Mammary epithelial cell (primary cell): Measurements from ENCODE around the gene ETNK2.

Source experiments
- EZH2 ChIP-seq: IDR thresholded peaks from 2 replicates; pipeline ENCODE4 v1.6.1; 2012; ENCODE audit warnings: low read length, inconsistent platforms, borderline replicate concordance
- TF ChIP-seq, protein P1 (sequence below), 2 donors: IDR thresholded peaks in 1 of 2; conservative IDR thresholded peaks in 1 of 2; 2 replicates each; pipeline ENCODE4 v1.5.1; 2011 to 2012; ENCODE audit warnings: inconsistent platforms in 2 of 2, low read length in 2 of 2, mild to moderate bottlenecking in 2 of 2, control low read depth in 1 of 2, low read depth in 1 of 2; ENCODE audit not compliant: insufficient read depth in 1 of 2; ENCODE audit errors: extremely low read depth in 1 of 2

DNA sequence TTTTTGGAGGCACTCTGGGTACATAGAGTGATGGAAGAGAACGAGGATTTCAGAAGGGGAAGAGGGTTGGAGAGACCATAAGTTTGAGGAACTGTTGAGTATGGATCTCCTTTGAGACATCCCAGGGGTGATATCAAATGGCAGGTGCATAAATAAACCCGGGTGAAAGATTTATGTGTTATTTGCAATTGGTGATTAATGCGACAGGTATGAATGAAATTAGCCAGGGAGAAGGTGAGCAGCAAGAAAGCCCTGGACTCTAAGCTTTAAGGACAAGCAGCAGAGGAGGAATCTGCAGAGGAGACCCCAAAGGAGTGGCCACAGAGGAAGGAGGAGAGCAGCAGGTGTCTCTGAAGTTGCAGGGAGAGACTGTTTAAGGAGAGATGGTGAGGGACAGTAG, 23.1 kb upstream of the ETNK2 start:
- TF ChIP-seq, protein P1, sequence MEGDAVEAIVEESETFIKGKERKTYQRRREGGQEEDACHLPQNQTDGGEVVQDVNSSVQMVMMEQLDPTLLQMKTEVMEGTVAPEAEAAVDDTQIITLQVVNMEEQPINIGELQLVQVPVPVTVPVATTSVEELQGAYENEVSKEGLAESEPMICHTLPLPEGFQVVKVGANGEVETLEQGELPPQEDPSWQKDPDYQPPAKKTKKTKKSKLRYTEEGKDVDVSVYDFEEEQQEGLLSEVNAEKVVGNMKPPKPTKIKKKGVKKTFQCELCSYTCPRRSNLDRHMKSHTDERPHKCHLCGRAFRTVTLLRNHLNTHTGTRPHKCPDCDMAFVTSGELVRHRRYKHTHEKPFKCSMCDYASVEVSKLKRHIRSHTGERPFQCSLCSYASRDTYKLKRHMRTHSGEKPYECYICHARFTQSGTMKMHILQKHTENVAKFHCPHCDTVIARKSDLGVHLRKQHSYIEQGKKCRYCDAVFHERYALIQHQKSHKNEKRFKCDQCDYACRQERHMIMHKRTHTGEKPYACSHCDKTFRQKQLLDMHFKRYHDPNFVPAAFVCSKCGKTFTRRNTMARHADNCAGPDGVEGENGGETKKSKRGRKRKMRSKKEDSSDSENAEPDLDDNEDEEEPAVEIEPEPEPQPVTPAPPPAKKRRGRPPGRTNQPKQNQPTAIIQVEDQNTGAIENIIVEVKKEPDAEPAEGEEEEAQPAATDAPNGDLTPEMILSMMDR (conservative IDR thresholded peaks at IDR 0.05 in 1 of 2, IDR thresholded peaks at IDR 0.05 in 1 of 2; ENCODE audit: extremely low read depth in 1 of 2, insufficient read depth in 1 of 2, low read depth in 1 of 2, low read length in 2 of 2): no peak
- TF ChIP-seq EZH2: no peak
